Psoas muscle (tissue), 8 donors: Measurements from ENCODE around the gene C18orf63. TPM values are rescaled to one million over a fixed set of nuclear protein-coding genes. Genes with fewer than 3 reads are reported as not detected.

Experiments used
- ATAC-seq, 4 donors: fragments of 200-7000 bp; cut with Tn5 transposase; one replicate each; pipeline ENCODE4 v1.9.1; 2020; ENCODE audit warnings: moderate library complexity in 3 of 4, mild to moderate bottlenecking in 2 of 4
- DNase-seq, 2 donors: peaks; one replicate each; pipeline ENCODE4 v3.0.0-alpha.2; 2020
- H3K27ac ChIP-seq: fragments of 200-600 bp; one replicate; pipeline ENCODE4 v1.8.0; 2022
- H3K27me3 ChIP-seq, 3 donors: fragments of 200-600 bp in 1 of 3; one replicate each; pipeline versions ENCODE4 v1.6.1 to v1.8.0; 2013 to 2022; ENCODE audit warnings: low read length in 2 of 3, mild to moderate bottlenecking in 2 of 3, moderate library complexity in 1 of 3; ENCODE audit not compliant: insufficient read depth in 3 of 3
- H3K36me3 ChIP-seq, 2 donors: fragments of 200-600 bp in 1 of 2; one replicate each; pipeline versions ENCODE4 v1.6.1 to v1.8.0; 2013 to 2022; ENCODE audit warnings: low read depth in 1 of 2, mild to moderate bottlenecking in 1 of 2, moderate library complexity in 1 of 2; ENCODE audit not compliant: insufficient read depth in 1 of 2
- H3K4me1 ChIP-seq: fragments of 200-600 bp; one replicate; pipeline ENCODE4 v1.8.0; 2022
- H3K4me3 ChIP-seq: fragments of 200-600 bp; one replicate; pipeline ENCODE4 v1.8.0; 2022; ENCODE audit warnings: mild to moderate bottlenecking
- H3K9me3 ChIP-seq: fragments of 200-600 bp; one replicate; pipeline ENCODE4 v1.8.0; 2022
- WGBS, 3 donors: extraction: QIAGEN DNeasy Blood & Tissue Kit; methylation state at CpG; one replicate each; pipeline versions ENCODE4 v1.1.6 to v1.1.7; 2013; 5-methylcytosine and 5-hydroxymethylcytosine counted together
- intact Hi-C, 2 donors: fragments of 100-400 bp; cut with DNase I; formaldehyde crosslinking; loops; one replicate each; pipeline versions ENCODE4 v1.11.0 to v1.14.2; 2022
- polyA plus RNA-seq, 3 donors: library from polyadenylated mRNA; stranded (reverse); fragments of 200-250 nt; gene quantifications; one replicate each; pipeline ENCODE4 v1.2.3, GENCODE V29; 2013
- total RNA-seq, 4 donors: library from RNA; stranded (reverse); fragmentation: NEBNext Ultra II Directional in 2 of 4; extraction: Animal tissue kit (Norgen Biotek cat#: 25700) in 2 of 4; gene quantifications; one replicate each; pipeline versions ENCODE4 v1.2.1 to v1.2.4, GENCODE V29; 2021 to 2023
- TF ChIP-seq, protein P1 (sequence below): fragments of 200-600 bp; IDR thresholded peaks from one replicate; pipeline ENCODE4 v1.8.0; 2022; ENCODE audit warnings: antibody characterized with exemption
- donor health status: healthy with polysubstance abuse.
- donor health status: DM: no; HTN: no; CAD: no; lungs with moderate emphysema.
- donor health status: Bipolar disorder and iron deficiency.
- donor health status: healthy.
- donor health status: DM: yes; HTN: yes; CAD: no.
- donor health status: DM: no; HTN: no; CAD: no.
- donor health status: DM: no; HTN: no; CAD: no.
- donor health status: DM: yes; HTN: yes; CAD: no.

C18orf63 gene
- total and polyA plus RNA-seq, 7 donors = not detected

DNA sequence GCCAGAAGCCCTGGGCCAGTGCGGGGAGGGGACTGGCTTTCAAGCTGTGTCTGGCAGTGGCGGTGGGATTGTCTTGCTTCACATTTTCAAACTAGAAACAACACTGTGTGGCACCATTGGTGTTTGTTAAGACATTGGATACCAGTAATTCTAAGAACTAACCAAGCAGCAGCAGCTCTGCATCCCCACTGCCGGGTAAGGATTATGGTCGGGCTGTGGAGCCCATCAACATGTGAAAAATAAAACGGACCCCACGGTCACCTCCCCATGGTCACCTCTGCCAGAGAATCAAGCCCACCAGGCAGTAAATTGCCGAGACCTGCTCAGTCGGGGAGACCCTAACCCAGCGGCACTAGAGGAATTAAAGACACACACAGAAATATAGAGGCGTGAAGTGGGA is 65.3 kb downstream of the C18orf63 start:
- intact Hi-C loops = no loop called here
- Histone ChIP-seq H3K9me3 (no peaks in the 10 kb centered on the region), H3K36me3 (no peaks in the 10 kb centered on the region), H3K27ac (no peak overlapping the region), H3K27me3 (no peaks in the 10 kb centered on the region), H3K4me3 (no peak overlapping the region), H3K4me1 (no peaks in the 10 kb centered on the region)
- DNase-seq = no peak
- TF ChIP-seq, protein P1, sequence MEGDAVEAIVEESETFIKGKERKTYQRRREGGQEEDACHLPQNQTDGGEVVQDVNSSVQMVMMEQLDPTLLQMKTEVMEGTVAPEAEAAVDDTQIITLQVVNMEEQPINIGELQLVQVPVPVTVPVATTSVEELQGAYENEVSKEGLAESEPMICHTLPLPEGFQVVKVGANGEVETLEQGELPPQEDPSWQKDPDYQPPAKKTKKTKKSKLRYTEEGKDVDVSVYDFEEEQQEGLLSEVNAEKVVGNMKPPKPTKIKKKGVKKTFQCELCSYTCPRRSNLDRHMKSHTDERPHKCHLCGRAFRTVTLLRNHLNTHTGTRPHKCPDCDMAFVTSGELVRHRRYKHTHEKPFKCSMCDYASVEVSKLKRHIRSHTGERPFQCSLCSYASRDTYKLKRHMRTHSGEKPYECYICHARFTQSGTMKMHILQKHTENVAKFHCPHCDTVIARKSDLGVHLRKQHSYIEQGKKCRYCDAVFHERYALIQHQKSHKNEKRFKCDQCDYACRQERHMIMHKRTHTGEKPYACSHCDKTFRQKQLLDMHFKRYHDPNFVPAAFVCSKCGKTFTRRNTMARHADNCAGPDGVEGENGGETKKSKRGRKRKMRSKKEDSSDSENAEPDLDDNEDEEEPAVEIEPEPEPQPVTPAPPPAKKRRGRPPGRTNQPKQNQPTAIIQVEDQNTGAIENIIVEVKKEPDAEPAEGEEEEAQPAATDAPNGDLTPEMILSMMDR = no peak
- 95 to 96% (median 95%) methylated on average over 10 of the region's 10 CpGs for WGBS, 3 donors
- ATAC-seq = no peak

DNA sequence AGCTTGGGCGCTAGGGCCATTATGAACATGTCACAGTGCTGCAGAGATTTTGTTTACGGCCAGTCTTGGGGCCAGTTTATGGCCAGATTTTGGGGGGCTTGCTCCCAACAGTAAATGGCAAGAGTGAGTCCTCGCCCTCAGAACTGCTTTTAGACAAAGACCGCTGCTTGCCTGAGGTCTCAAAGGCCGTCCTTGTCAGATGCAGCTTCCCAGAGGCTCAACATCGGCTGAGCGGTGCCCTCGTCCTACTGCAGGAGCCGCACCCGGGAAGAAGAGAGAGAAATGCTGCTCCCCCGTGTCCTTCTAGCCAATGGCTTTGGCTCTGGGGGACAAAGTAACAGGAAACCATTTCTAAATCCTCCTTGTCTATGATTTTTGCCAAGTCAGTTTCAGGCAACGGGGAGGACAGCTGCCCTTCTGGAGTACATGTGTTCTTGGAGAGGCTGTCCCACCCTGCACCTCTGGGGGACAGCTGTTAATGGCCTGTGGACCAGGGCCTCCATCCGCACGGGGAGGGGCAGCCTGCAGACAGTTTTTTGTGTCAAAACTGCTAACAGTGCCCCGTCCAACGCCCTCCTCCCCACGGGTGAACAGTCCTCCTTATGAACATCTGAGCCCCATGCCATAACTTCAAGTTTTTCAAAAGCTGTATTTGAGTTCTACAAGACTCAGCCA is 66.1 kb downstream of the C18orf63 start:
- WGBS, 3 donors = 46 to 51% (median 47%) methylated on average over 17 of the region's 17 CpGs
- Histone ChIP-seq H3K27ac (no peak overlapping the region), H3K4me1 (no peaks in the 10 kb centered on the region), H3K9me3 (no peaks in the 10 kb centered on the region), H3K27me3 (no peaks in the 10 kb centered on the region), H3K4me3 (no peak overlapping the region), H3K36me3 (no peaks in the 10 kb centered on the region)
- no peak for ATAC-seq
- intact Hi-C loops = no loop called here
- no peak for DNase-seq
- TF ChIP-seq, protein P1 = no peak

DNA sequence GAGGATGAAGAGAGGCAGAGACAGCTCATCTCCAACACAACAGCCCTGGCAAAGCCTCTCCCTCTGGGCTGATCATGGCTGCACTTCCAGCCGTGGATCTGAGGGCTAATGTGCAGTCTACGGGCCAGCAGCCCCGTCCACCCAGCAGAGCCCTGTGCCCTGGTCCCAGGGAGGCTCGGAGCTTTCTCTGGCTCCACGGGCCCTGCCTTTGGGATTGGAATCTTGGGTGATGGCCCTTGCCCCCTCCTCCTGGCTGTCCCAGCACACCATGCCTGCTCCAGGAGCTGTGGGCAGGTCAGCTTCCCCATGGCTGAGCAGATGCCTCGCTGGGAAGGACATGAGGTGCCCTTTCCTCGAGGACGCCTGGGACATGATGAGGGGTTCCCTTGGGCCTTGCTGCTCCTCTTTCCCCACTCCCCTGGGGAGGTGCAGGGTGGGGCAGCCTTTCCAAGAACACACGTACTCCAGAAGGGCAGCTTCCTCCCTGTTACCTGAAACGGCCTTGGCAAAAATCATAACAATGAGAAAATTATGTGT is 66.9 kb downstream of the C18orf63 start:
- ATAC-seq (no peak), DNase-seq (no peak)
- no peak overlapping the region for H3K27ac ChIP-seq
- H3K4me3 ChIP-seq = no peak overlapping the region
- 82 to 90% (median 83%) methylated on average over 10 of the region's 10 CpGs for WGBS, 3 donors
- no peaks in the 10 kb centered on the region for H3K9me3 ChIP-seq
- H3K27me3 ChIP-seq = no peaks in the 10 kb centered on the region
- TF ChIP-seq, protein P1 = no peak
- H3K4me1 ChIP-seq = no peaks in the 10 kb centered on the region
- intact Hi-C loops = no loop called here
- H3K36me3 ChIP-seq = no peaks in the 10 kb centered on the region

DNA sequence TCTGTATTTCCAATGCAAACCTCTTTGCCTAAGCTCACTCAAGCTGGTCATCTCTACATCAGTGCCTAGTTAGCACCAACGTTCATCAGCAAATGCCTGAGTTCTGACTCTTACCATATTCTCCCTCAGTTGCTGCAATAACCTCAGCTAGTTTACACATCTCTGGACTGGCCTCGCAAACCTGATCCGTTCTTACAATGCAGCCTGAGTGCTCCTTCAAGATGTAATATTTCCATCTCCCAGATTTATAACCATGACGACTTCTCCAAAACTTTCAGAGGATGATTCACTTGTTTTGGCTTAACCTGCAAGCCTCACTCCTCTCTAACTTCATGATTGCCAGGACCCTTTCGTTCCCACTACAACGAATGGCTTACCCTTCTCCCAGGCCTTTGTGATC is 71.7 kb downstream of the C18orf63 start:
- Histone ChIP-seq H3K27me3 (no peaks in the 10 kb centered on the region), H3K4me3 (no peak overlapping the region), H3K4me1 (no peaks in the 10 kb centered on the region), H3K9me3 (no peaks in the 10 kb centered on the region), H3K27ac (no peak overlapping the region), H3K36me3 (no peaks in the 10 kb centered on the region)
- TF ChIP-seq, protein P1 = no peak
- DNase-seq = no peak
- intact Hi-C loops = no loop called here
- WGBS, 3 donors = 58 to 68% (median 64%) methylated on average over 6 of the region's 6 CpGs
- peak in 2 of 4 donors; percentile 25 to 66 for ATAC-seq

DNA sequence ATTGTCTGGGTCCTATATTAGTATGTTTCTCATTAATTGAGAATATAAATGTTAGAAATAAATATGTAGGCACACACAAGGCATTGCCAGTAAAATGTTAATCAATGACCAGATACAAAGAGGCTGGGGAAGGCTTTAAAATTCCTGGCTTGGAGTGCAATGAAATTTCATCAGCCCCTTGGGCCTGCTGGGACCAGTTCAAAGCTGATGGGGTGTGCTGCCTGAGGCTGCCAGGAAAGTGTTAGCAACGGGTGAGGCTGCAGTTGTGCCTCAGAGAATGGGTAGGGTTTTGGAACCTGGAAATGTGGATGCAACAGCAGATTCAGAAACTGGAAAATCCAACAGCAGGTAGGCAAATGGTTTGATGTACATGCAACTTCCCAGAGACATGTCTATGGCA is 72.6 kb downstream of the C18orf63 start:
- intact Hi-C loops = no loop called here
- H3K9me3 ChIP-seq = no peaks in the 10 kb centered on the region
- H3K4me1 ChIP-seq = no peaks in the 10 kb centered on the region
- DNase-seq = peak in 1 of 2 donors; percentile 66
- TF ChIP-seq, protein P1 = no peak
- no peaks in the 10 kb centered on the region for H3K36me3 ChIP-seq
- H3K27ac ChIP-seq = no peak overlapping the region
- no peak for ATAC-seq
- H3K27me3 ChIP-seq = no peaks in the 10 kb centered on the region
- no peak overlapping the region for H3K4me3 ChIP-seq
- 24 to 40% (median 29%) methylated on average over 1 of the region's 1 CpG for WGBS, 3 donors
